Measurements from ENCODE around the gene FIBCD1.

FIBCD1 gene

DNA sequence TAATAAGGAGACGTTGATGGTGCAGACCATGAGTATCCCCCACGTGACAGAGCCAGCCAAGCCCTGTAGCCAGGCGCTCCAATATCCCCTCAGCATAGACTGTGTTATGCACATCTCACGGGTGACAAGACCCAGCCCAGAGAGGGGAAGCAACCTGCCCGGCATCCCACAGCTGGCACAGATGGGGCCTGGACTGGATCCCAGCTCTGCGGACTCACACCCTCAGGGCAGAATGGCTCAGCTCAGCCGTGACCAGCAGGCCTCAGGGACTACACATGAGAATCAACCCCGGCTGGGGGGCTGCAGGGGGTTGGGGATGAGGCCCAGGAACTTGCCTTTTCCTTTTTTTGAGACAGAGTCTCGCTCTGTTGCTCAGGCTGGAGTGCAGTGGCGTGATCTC, 11.7 kb downstream of the FIBCD1 start:
- DNase-seq (ENCODE audit: extremely low spot score, insufficient read length, low read depth) (no peak), FAIRE-seq (no peak)

DNA sequence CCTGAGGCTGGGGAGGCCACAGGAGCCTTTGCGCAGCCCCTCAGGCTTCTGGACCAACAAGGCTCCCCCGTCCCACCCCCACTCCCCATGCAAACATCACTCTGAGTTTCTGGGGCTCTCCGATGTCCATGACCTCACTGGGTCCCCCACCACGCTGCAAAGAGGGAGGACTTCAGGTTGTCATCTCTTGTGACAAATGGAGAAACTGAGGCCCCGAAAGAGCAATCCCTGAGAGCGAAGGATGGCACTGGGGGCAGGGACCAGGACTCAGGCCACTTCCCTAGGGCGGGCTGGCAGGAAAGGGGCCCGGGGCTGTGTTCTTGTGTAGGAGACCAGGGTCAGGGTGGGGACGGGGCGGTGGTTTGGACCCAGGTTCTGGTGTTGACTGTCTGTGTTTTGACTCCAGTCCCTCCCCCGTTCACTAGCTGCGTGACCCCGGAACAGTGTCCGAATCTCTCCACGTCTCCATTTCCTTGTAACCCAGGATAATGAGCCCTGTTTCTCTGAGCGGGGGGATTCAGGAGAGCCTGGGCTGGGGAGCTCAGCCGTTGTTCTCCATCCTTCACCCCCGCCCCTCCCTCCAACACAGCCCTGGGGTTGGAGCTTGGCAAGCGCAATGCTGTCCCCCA, 13.9 kb downstream of the FIBCD1 start:
- no peak for FAIRE-seq

DNA sequence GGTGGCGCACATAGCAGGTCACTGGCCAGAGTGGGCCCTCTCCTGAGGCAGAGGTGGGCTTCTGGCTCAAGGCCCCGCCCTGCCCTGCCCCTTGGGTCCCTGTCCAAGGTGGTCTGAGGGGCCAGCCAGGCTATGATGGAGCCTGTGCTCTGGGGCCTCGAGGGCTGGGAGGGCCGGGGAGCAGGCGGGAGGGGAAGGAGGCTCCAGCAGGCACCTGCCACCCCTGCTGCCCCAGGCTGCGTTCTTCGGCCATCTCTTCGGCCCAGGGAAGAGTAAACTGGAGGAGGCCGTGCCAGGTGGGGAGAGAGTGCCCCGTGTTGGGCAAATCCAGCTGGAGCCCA, 14.6 kb downstream of the FIBCD1 start:
- FAIRE-seq (no peak), DNase-seq (ENCODE audit: extremely low spot score, insufficient read length, low read depth) (no peak)

More for the DNA sequence above, 13.9 kb downstream of the FIBCD1 start:
- no peak for DNase-seq (ENCODE audit: extremely low spot score, insufficient read length, low read depth)

DNA sequence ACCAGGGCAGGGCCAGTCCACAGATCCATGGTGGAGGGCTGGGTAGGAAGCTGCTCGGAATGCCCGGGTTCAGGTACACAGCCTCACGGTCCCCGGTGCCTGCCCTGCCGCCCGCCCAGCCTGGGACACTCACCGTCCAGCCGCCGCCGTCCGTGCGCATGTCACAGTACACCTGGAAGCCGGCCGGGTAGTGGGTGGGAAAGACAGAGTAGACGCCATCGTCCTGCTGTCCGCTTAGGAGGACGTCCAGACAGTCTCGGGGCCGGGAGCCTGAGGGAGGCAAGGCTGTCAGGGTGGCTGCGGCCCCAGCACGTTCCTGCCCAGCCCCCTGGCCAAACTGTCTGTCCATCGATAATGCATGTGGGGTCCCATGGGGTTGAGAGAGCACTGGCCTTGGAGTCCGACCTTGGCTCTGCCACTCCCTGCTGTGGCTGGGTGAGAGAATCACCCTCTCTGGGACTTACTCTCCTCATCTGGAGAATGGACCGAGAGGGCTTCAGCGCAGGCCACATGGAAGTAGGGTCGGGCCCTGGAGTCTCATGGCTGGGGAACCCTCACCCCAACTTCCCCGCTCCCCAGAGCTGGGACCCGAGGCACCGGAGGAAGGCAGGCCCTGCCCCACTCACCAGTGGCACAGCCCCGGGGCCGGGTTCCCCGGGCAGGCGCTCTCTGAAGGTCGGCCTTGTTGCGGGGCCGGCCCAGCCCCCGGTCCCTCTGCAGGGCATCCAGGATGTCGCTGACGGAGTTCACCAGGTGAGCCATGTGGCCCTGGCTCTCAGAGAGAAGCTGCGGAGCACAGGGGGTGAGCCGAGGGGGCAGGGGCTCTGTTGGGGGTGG, 15.2 kb downstream of the FIBCD1 start:
- DNase-seq (ENCODE audit: extremely low spot score, insufficient read length, low read depth) (no peak), FAIRE-seq (no peak)

DNA sequence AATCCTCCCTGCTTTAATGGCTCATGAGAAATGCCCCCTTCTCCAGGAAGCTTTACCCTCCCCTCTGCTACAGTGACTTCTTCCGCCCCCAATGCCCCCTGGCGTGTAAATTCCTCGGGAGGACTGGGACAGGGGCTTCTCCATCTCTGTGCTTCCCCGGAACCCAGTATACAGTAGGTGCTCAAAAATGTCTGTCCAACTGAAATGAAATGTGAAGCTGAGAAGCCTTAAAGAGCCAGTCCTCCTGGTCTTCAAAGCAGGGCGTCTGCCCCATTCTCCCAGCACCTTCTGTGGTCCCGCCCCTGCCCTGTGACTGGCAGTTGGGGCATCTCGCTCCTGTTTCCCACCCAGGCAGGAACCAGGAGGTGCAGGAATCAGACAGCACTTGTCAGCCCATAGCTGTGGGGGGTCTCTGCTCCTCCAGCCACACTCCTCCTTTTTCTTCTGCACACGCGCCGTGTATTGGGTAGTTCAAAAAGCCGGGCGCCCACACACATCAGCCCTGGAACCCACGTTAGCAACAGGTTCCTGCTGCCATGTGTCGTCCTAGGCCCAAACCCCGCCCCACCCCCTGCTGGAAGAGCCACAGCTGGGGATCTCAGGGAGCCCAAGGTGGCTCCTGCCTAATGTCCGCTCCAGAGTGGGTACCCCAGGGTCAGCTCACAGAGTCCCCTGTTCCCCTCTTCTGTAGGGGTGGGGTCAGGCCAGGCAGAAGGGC, 16.0 kb downstream of the FIBCD1 start:
- no peak for DNase-seq (ENCODE audit: extremely low spot score, insufficient read length, low read depth)

DNA sequence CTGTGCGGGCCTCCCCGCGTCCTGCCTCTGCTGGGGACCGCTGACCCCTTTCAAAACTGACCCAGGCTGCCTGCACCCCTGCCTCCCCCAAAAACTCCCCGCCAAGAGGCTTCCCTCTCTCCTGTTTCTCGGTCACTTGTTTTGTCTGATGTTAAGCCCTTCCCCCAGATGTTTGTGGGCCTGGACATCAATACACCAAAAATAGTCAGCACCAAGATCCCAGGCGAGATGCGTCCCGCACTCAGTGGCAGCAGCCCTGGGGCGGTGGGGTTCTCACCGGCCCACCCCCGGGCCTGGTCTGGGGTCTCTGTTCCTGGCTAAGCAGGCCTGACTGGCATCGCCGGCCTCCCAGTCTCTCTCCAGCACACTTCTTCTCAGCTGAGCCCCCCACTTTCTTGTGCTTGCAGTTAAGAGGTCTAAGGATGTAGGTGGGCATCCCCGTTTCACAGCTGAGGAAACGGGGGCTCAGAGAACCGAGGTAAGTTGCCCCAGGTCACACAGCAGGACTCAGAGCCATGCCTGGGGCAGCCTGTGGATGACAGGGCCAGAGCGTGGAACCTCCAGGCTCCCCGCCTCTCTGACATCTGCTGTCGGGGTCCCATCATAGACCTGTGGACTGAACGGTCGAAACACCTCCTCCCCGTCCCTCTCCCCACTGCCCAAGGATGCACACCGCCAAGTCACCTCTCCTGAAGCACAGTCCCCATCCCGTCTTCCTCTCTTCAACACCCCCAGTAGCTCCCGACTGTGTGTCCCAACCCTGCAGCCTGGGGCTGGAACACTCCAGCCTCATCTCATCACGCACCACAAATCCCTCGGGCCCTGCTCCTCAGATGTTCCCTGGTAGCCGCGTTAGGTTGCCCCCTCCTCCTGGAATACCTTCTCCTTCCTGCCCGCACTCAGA, 16.8 kb downstream of the FIBCD1 start:
- DNase-seq (ENCODE audit: extremely low spot score, insufficient read length, low read depth) (no peak), FAIRE-seq (no peak)

More for the DNA sequence above, 16.0 kb downstream of the FIBCD1 start:
- FAIRE-seq = no peak

DNA sequence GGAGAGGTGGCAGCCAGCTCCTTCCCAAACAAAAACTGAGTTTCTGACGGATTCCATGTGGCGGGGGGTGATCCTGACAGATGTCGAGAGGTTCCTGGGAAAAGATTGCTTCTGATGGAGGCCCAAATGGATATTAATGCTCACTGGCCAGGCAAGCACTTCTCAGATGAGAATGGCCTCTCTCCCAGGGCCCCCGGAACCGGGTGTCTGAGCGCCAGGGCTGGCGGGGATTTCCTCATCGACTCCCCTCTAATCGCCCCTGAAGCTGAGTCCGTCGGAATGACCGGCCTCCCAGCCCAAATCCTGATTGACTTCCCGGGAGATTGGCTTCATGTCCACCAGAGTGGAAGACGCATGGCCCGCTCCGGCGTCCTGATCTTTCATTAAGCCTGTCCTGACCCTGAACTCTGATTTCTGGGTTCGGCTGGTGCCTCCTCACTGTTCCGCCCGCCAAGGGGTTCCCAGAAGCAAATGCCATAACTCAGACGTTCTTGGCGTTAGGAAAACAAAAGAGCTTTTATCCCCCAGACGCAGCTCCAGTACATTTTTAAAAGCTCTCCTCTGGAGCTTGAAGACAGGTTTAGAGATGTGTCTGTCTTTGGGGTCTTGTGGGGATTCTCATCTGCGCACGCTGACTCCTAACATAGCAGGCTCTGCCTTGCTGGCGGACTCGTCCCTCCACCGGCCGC, 17.6 kb downstream of the FIBCD1 start:
- DNase-seq (ENCODE audit: extremely low spot score, insufficient read length, low read depth) = no peak
- no peak for FAIRE-seq

DNA sequence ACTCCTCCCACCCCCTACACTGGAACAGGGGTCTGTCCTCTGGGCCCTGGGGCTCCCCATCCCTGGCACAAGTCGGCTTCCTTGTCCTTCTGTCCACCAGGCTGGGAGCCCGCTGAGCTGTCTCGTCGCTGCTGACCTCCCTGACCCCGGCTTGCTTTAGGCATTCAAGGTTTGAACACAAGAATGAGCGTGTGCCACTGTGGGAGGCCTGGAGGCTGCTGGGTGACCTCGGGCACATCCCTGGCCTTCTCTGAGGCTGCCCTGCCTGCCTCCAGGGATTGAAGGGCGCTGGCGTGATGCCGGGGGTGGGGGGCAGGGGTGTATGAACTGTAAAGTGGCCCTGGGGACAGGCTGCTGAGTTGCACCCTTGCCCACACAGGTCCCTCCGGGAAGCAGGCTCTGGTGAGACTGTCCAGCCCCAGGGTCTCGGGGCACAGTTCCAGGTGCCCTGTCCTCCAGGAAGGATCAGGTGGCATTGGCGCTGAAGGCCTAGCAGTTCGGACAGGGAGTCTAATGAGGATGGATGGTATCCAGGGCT, 18.2 kb downstream of the FIBCD1 start:
- FAIRE-seq (no peak), DNase-seq (ENCODE audit: extremely low spot score, insufficient read length, low read depth) (no peak)

DNA sequence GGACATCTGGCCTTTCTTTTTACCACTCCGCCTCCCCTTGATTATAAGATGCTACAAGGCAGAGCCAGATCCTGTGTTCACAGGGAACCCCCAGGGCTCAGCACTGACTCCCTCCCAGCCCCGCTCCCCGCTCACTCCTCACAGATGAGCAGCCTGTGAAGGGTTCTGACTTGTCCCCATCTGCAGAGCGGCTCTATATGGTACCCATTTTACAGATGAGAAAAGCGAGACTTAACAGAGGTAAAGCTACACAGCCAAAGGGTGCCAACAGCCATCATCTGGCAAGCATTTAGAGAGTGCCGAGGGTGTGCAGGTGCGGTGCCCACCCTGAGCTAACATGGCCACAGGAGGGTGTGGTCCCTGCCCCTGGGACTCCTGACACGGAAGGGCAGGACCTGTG, 18.8 kb downstream of the FIBCD1 start:
- DNase-seq (ENCODE audit: extremely low spot score, insufficient read length, low read depth) (no peak), FAIRE-seq (no peak)

DNA sequence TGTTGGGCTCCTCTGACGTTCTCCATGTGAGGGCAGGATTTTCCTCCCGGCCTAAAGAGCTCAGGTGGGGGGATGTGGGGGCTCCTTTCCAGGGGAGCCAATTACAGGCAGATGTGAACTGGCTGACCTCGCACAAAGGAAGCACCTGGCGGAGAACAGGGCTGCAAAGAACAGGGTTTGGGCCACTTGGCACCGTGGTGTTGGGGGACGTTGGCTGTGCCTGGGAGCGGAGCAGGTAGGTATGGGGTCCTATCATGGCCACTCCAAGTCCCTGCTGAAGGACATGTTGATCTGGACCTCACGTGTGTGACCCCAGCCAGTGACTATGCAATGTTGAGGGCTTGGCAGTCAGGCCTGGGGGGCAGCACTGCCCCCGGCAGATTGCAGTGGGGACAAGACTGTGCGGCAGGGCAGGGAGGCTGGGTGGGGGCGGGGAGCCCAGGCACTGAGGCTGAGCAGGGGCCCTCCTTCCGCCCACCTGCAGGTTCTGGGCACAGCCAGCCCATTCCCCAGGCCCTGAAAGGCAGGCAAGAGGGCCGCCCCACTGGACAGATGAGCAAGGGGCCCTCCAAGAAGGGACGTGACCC, 19.4 kb downstream of the FIBCD1 start:
- FAIRE-seq (no peak), DNase-seq (ENCODE audit: extremely low spot score, insufficient read length, low read depth) (no peak)

DNA sequence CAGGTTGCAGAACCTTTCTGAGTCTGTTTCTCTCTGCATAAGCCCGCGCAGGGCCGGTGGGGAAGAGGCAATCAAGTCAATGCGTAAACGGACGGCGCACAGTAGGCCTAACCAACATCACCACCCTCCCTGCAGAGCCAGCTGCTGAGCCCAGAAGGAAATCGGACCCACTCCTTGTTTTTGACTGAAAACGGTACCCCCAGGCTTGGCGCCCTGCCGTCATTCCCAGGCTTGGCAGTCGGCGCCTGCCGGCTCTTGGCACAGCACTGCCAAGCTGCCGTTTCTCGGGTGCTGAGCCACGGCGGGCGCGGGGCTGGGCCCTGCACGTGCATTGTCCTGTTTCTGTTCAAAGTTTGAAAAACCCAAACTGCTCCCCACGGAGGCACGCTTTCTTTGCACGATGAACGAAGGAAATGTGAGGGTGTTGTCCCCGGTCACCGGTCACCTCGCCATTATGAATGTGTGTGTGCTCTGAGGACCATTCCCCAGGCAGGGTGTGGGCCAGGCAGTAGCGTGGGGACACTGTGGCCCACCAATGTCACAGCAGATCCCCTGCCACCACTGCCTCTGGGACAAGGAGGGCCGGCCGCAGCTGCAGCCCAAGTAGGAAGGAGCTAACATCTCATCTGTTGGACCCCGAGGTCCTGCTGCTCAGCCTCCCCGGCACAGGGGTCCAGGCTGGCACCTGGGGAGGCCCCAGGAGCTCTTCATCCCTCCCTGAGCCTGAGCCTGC, 20.1 kb downstream of the FIBCD1 start:
- FAIRE-seq (no peak), DNase-seq (ENCODE audit: extremely low spot score, insufficient read length, low read depth) (no peak)

DNA sequence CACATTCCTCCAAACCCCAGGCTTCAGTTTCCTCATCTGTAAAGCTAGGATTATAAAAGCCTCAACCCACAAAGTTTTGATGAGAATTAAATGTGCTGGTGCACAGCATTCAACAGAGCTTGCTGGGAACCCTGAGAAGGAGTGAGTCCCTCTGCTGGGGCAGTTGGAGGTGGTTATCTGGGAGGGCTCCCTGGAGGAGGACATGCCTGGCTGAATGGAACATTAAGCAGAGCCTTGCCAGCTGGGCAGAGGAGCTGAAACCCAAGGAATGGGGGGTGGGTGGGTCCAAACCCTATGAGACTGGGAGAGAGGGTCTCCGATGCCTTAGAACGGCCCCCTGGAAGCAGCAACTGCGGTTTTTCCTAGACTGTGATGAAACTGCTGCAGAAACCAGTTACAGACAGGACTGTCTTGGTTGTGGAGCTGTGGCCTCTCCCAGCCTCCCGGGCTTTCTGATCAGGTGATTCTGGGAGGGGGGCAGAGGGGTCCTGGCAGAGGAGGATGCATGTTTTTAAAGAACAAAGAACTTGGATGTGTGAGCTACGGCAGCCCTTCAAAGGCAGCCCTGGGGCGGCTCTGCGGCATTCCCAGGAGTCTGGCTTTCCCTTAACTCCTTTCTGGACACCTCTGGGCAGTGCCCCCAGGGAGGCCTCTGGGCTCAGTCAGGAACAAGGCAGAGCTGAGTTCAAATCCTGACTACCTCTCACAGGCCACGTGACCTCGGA, 20.8 kb downstream of the FIBCD1 start:
- FAIRE-seq (no peak), DNase-seq (ENCODE audit: extremely low spot score, insufficient read length, low read depth) (no peak)

DNA sequence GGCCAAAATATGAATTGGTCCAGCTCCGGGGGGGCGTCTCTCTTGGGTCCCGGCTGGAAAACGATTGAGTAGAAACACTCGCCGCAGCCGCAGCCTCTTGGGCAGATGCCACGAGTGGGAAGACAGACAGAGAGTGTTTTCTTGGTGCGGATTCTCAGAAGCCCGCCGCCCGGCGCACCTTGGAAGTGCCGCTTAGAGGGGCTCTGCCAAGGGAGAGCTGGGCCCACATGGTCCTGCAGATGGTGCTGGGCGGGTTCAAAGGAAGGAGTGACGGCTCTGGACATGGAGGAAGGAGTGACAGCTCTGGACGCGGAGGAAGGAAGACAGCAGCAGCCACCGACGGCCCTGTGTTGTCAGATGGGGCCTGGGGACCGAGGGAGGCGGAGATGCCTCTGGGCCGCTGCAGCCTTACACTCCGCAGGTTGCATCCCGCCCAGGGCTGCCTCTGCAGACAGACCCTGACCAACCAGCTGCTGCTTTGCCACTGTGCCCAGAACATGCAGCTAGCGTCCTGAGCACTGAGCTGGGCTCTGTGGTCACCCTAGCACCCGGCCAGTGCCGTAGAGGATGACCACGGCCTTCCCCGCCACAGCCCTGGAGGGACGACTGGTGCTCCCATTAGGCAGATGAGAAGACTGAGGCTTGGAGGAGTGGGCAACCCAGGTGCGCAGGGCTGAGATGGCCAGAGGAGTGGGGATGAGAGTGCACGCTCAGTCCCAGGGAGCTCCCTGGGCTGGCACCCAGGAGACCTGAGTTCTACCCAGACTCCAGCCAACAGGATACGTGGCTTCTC, 21.7 kb downstream of the FIBCD1 start:
- DNase-seq (ENCODE audit: extremely low spot score, insufficient read length, low read depth) (no peak), FAIRE-seq (no peak)

DNA sequence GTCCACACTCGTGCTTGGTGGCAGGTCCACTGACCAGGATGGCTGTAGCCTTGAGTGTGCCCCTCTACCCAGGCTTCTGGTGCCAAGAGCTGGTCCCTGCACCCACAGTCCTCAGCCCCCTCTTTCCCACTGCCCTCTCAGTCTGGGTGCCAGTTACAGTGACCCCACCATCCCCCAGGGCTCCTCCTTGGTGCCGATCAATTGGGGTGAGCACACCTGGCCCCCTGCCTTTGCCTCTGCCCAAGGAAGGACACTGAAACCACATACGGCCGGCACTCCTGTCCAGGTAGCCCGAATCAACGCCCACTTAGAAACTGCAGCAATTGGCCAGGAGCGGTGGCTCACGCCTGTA, 24.0 kb downstream of the FIBCD1 start:
- DNase-seq (ENCODE audit: extremely low spot score, insufficient read length, low read depth) (no peak), FAIRE-seq (no peak)

DNA sequence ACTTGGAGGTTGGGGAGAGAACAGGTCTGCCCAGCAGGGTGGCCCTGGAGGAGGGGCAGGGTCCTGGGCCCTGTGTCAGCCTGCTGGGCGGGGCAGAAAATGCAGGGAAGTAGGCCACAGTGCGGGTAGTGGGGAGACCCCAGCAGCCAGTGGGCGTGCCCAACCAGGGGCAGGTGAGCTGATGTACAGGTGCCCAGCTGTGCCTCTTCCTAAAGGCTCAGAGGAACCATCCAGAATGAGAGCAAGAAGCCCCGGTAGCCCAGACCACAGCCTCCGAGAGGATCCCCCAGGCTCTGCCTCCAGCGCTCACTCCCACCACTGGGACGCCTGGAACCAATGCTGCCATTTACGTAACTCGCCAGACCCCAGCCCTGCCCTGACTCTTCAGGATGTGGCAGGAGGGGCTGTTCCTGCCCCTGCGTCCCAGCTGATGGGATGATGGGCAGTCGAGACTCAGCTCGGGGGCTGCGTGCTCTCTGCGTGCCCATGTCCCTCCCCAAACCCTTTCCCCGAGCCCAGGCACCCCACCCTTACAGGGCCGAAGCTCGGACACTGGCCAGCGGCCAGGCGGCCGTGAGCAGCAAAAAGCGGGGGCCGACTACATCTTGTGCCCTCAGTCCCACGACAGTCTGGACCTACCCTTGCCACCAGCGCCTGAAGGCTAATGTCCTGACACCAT, 24.5 kb downstream of the FIBCD1 start:
- FAIRE-seq = no peak

DNA sequence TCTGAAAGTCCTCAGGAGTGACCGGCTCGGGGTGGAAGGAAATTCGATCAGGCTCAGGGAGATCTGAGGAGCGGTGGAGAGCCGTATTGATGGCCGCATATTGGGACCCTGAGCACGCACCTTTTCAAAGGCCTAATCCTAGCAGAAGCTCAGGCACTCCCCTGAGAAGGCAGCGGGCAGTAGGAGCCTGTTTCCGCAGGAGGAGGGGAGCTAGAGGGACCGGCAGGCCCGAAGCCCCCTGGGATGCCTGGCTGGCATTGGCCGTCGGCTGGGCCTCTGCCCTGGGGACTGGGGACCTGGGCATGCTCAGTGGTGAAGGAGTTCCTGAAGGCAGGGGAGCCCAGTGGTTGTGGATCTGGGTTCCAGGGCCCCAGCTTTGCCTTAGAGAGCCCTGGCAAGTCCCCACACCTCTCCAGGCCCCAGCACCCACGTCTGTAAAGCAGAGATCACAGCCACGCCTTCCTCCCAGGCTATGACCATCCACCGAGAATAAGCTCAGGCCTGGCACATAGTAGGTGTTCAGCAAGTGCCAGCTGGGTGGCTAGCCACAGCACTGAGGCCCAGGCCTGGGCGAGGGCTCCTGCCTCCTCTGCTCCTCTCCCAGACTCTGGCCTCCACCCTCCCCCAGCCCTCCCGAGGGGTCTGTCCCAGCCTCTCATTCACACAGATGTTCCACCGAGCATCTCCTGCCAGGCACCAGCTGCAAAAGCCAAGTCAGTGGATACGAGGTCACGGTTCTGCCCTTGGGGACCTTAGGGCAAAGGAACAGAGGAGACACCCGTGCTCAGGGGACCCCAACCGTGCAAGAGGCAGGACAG, 25.2 kb downstream of the FIBCD1 start:
- FAIRE-seq = no peak
- DNase-seq (ENCODE audit: extremely low spot score, insufficient read length, low read depth) = no peak

More for the DNA sequence above, 24.5 kb downstream of the FIBCD1 start:
- no peak for DNase-seq (ENCODE audit: extremely low spot score, insufficient read length, low read depth)

Data from GM18507 (cell line).